ENCODE measurements around the gene SLC13A5.
A peak's percentile ranks its signal among the peaks of the same experiment; 100 is the strongest.
"Not testable (repeated sequence)": the region's sequence is repeated elsewhere in the genome, so short reads cannot be mapped to it uniquely, and the experiment has no call there.

SLC13A5 gene

DNA sequence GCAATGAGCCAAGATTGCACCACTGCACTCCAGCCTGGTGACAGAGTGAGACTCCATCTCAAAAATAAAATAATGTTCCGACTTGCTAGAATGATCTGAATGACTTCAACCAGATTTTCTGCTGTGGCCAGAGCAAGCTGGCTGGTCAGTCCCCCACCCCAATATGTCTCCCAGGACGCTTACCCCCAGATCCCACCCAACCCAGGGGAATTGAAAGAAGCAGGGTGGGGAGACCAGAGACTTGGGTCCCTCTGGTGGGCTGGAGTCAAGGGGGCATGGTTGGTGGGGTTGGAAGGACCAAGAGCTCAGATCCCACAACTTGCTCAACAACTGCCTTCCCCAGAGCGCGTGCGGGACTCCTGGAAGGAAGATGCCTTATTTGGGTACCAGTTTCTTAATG is 54.8 kb downstream of the SLC13A5 start:
- not testable (repeated sequence) for DNase-seq

DNA sequence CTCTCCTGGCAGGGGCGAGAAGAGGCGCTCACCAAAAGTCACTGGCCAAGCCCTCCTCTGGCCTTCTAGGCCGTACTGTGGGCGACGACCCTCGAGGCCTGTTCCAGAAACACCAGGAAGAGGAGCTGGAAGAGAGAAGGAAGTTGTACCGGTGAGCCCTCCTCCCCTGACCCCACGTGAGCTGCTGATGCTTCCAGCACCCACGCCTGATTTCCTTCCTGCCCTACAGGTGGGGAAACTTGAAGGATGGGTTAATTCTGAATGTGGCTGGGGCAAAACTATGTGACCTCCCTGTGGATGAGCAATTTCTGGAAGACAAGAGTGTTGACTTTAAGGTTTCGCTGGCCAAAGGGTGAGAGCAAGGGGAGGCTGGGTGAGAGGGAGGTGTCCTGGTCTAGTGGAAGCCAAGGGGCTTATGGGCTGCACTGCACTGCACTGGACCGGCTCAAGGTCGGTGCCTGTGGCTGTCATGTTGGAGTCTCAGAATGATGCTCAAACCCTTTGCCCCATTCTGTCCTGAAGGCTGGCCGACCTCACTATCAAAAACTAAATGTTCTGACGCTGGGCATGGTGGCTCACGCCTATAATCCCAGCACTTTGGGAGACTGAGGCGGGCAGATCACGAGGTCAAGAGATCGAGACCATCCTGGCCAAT is 55.4 kb downstream of the SLC13A5 start:
- DNase-seq: no peak

DNA sequence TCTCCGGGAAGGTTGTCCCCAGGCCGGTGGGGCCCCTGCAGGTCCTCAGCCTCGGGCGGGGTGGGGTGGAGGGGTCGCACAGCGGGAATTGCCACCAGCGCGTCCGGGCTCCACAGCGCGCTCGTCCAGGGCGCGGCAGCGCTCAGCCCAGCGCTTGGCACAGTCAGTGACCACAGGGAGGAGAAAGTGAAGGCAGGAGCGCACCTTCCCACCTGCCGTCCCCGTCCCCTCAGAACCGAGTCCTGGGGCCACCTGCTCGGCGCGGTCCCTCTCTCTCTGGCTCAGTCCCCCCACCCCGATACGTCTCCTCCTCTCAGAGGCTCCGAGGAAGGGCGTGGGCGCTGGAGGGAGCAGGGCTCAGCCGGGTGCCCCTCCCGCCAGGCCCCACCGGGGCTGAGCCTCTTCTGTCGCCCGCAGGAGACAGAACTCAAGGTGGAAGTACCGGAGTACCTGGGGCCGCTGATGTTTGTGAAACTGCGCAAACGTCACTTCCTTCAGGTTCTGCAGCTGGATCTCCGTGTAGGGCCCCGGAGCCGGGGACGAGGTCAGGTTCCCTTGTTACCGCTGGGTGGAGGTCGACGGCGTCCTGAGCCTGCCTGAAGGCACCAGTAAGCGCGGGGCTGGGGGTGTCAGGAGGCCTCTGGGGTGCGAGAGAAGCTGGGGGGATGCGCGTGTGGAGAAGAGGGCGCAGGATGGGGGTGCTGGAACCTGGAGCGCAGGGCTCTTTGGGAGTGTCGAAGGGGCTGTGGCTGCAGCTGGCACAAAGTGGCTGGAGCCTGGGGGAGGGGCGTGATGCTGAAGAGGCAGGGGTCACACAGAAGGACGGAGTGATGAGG is 56.2 kb downstream of the SLC13A5 start:
- not testable (repeated sequence) for DNase-seq

DNA sequence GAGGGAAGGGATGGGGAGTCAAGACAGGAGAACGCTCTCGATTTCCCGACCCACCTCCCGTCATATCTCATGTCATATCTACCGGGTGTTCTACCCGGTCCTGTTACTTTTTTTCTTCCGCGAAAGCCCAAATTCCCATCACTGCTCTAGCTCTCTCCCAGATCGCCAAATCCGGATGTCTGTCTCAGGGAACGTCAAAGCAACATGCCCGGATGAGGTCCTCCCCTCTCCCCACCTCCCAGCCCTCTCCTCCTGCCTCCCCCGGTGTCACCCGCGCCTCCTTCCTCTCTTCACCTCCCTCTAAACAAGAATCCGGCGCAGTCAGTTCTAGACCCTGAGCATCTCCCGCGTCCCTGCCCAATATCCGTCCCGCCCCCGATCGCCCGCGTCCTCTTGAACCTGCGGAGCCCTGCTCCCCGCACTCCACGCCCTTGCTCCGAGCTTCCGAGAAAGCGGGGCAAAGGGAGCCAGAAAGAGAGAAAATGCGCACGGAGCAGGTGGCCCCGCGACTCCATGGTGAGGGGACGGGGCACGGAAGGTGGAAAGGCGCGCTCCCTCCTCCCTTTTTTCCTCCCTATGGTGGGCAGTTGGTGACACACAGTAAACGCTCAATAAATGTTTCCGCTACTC is 57.3 kb downstream of the SLC13A5 start:
- DNase-seq: not testable (repeated sequence)

DNA sequence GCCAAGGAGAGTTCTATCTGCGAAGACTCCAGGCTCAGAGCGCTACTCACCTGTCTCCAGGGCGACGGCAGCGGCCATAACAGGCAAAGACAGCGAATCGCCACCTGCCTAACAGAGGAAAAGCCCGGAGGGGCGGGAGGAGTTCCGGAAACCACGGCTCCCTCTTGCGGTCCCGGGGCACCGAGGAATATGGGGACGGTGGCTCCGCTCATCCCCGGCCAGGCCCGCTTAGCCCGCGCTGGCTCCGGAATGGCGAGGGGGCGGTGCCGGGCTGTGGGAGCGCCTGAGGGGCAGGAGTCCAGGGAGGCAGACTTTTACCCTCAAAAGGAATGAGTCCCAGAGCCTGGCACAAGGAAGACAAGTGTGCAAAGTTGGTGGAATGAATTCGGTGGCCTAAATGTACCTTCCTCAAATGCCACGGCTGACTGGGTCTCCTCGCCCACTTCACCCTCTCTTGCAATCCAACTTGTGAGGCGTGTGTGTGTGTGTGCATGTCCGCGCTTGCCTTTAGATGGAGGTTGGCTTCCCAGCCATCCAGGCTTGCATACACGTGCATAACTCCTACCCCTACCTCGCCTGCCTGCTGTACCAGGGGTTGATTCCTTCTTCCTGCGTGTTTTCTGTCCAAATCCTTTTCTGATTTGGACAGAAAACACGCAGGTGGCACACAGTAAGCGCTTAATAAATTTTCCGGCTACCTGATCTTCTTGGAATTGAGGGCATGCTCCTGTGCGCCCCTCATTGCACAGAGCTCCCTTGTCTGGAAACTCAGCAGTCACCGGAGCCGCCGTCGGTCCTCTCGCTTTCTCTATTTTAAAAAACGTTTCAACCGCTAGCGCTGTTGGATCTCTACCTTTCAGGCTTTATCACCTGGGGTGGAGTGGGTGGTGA is 58.1 kb downstream of the SLC13A5 start:
- DNase-seq: peak; percentile 49

DNA sequence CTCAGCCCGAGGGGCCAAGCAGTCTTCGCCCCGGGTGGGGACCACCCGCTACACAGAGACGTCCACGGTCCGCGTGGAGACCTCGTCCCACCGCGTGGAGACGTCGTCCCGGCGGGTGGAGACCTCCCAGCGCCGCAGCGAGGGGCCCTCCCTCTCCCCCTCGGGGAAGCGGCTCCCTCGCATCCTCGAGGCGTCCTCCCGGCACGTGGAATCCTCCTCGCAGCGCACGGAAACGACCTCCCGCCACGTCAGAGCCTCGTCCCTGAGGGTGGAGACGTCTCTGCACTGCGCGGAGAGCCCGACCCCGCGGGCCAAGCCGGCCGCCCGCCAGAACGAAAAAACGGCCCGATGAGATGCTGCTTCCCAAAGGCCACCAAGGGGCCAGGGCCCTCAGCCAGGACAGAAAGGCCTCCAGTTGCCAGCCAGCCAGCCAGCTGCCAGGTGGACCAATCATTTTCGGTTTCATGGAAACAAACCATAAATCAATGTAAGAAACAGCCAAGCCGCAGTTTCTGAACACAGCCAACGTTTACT is 61.2 kb downstream of the SLC13A5 start:
- peak; percentile 15 for DNase-seq

DNA sequence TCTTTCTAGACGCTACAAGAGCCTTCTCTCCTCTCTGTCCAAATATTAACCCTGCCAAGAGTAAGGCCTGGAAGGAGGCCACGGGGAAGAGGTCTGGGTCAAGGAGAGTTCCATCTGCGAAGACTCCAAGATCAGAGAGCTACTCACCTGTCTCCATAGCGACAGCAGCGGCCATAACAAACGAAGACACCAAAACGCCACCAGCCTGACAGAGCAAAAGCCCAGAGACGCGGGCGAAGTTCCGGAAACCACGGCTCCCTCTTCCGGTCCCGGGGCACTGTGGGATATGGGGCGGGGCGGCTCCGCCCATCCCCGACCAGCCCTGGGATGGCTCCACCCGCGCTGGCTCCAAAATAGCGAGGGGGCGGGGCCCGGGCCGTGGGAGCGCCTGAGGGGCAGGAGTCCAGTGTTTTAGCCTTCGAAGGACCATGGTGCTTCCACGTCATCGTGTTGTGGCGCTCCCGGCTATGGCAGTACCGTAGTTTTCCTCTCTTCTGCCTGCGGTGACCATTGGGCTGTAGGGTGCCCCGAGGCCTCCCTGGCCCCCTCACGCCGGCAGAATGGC is 61.7 kb downstream of the SLC13A5 start, which contains the start of the genes C17orf100 and MED31:
C17orf100 (plus strand) TSS at position 409 of the 565 bp plus-strand sequence; CDS start at position 561, 152 bp downstream.
MED31 (minus strand) TSS at position 252 of the 565 bp plus-strand sequence; CDS start at position 175, 77 bp downstream.
- peak; percentile 94 for DNase-seq

DNA sequence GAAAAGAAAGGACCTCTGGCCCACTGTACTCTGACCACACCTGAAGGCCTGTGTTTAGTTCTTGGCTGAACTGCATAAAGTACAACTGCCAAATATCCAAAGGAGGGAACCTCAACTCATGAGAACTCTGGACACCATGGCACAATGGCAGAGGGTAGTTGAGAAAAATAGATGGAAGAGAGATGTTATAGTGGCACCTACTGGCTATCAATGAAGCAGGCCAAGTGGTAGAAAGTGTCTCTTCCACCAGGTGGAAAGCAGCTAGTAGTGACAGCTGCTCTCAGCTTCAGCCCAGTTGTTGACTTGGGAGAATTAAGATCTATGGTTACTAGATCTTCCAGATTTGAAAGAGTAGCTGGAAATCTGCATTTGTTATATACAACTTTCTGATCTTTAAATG is 65.0 kb downstream of the SLC13A5 start:
- no peak for DNase-seq

DNA sequence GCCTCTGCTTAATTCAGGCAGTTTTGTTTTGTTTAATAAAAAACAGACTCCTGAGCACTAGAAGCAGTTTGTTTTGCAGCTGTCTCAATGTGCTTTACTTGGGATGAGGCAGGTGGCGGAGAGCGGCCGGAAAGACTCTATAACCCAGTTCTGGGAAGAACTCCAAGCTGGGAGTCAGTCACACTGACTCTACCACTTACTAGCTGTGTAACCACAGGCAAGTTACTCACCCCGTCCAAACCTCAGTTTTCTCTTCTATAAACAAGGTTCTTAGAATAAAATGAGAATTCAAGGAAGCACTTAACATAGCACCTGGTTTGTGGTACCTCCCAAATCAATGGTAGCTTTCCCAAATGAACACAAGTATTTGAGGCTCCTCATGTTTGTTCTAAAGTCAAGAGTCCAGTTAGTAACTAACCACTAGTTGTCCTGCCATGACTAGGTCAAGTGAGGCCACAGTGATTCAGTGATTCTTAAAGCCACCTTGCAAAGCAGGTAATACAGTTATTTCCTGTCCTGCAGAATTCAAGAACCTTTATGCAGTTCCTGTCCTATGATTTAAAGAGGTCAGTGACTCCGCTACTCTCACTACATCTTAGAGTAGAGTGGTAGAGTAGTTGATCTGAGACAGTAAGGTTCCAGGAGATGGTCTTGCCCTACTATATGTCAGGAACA is 69.6 kb downstream of the SLC13A5 start:
- DNase-seq: no peak

DNA sequence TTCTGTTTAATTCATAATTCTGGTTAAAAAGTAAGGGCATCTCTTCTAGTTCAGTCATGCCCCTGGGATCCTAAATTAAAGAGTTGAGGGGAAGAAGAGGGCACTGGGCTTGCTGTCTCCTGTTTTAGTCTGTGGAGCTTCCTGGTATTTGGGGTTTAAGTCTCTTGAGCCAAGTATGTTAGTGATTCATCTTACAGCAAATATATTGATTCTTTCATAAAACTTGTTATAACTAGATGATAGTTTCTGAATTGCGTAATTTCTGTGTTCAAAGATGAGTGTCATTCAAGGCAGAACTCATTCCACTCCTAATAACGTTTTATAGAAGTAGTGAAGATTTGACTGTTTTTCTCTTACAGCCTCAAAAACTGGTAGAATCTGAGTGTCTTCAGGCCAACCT is 70.6 kb downstream of the SLC13A5 start:
- DNase-seq: no peak

DNA sequence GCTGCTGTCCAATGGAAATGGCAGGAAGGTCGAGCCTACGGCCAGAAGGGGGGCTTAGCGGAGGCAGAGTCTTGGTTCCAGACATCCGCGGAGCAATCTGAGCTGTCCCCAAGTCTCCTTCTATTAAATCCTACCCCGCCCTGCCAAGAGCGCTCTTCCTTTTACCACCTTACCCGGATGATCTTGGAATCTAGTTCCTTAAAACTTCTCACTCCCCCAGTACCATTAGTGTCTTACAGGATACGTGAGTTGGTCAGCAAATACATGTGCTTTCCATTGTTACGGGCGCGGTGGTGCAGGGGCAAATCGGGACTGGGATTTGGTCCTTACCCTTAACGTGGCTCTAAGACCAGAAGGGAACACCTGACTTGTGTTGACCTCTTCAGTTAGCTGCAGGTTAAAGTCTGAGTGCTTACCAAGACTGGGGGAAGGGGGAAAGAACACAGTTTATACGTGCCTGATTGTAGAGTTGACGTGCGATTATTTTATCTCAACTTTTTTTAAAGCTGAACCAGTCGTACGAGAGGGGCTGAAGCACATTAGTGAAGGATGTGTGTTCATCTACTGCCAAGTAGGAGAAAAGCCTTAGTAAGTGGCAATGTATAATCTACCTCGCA is 71.8 kb downstream of the SLC13A5 start:
- no peak for DNase-seq

DNA sequence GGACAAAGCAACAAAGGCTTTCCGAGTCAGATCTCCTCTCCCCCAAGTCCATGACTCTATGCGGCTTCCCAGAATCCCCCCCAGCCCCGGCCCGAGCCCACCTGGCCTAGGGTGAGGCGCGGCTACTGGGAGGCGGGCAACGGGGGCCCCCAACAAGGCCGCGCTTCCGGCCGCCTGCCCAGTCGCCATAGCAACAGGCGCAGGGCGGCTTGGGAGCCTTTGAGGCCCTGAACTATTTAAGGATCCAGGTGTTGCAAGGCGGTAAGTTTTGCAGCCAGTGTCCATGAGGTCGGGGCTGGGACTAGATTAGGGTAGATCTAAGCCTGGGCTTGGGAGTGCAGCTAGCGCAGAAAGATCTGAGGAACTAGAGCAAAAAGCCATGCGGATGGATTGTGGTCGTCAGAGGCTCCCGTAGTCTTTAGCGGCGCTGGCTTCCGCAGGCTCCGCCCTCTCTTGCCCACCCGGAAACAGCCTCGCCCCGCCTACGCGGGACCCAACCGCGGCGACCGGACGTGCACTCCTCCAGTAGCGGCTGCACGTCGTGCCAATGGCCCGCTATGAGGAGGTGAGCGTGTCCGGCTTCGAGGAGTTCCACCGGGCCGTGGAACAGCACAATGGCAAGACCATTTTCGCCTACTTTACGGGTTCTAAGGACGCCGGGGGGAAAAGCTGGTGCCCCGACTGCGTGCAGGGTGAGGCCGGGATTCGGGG is 72.5 kb downstream of the SLC13A5 start, which contains the start of the genes KIAA0753 and TXNDC17:
KIAA0753 (minus strand) TSS at position 176 of the 711 bp plus-strand sequence. CDS start 5,608 bp downstream, outside the sequence.
TXNDC17 (plus strand) TSS at position 525 of the 711 bp plus-strand sequence; CDS start at position 548, 23 bp downstream.
- peak; percentile 79 for DNase-seq

DNA sequence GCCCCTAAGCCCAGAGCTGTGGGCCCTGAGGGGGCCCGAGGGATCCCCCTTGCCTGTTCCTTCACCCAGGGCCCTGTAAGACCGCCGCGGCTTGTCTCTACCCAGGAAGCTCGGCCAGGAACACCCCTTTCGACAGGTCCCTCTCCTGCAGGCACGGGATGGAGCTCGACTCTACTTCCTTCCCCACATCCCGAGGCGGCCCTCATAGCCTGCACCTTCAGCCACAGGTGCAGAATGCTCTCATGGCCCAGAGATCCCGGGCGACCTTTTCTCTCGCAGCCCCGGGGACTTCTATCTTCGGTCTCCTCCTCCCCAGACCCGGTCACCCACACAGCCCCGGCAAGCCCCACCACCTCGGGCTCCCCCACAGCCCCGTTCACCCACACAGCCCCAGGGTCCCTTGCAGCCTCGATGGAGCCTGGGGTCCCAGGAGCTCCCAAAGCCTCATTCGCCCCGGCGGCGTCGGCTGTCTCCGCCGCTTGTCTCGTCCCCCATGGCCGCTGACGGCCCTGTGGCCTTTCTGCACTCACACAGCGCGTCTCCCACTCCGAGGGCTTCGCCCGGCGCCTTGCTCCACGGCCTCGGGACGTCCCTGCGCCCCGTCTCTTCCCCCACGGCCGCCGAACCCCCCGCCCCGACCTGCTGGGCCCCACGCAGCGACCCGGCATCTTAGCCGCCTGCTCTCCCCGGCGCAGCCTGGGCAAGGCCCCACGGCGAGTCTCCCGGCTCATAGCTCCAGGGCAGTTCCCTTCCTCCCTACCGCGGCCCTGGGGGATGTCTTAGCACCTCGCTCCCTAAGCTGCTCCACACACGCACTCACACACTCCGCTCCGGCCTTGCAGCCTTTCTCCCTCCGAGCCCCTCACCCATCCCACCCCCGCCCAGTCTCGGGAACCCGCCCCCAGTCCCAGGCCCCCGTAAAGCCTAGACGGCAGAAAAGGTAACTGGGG is 73.3 kb downstream of the SLC13A5 start:
- DNase-seq: peak; percentile 43

DNA sequence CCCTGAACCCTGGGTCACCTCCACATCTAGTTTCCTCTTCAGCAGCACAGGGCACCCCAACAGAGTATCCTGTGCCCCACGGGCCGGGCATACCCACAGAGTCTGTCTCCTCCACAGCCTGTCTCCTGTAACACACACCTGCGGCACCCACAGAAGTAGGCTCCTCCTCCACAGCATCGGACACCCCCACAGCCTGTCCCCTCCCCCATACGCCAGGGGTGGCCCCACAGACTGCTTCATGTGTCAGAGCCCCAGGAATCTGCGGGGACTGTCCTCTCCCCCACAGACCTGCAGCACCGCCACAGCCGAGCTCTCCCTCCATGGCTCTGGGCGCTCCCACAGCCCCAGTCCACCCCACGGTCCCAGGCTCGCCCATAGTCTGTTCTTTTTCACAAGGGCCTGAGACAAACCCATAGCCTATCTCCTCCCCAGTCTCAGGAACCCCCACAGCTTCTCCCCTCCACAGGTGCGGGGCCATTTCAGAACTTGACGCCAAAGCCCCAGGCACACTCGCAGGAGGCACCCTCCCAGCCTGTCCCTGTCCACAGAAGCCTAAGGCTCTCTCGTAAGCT is 74.1 kb downstream of the SLC13A5 start:
- DNase-seq: no peak

DNA sequence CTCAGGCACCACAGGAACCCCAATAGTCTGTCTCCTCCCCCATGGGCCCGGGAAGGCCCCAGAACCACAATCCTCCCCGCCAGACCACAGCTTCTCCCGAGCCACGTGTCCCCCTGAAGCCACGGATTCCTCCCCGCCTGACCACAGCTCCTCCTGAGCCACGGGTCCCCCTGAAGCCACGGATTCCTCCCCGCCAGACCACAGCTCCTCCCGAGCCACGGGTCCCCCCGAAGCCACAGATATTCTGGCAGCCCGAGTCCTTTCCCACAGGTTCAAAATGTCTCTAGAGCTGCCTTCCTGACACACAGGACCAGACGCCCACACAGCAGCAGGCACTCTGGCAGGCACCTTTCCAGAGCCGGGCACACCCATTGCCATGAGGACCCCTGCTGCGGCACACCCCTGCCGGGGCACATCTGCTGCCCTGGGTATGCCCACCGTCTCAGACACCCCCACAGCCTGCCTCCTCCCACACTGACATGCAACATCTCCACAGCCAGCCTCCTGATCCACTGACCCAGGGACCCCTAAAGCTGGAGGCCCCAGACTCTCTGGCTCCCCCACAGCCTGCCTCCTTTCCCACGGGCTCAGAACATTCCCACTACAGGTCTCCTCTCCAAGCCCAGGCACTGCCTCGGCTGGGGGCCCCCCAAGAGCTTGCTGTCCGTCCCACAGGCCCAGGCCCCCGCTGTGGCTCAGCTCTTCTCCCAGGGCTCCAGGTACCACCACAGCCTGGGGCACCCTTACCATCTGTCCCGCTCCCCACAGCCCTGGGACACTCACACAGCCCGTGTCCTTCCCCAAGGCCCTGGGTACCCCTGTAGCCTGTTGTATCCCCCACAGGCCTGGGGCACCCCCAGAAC is 74.9 kb downstream of the SLC13A5 start:
- DNase-seq: no peak

DNA sequence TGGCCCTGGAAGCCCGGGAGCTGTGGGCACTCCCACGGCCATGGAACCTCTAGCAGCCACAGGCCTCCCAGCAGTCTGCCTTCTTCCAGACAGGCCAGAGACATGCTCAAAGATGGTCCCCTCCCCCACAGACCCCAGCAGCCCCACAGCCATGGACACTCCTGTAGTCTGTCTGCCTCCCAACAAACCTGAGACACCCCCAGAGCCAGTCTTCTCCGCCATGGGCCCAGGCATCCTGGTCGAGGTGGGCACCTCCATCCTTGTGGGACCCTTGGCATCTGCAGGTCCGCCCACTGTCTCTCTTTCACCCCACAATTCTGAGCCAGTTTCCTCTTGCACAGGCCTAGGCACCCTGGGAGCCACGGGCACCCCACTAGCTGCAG is 75.7 kb downstream of the SLC13A5 start:
- DNase-seq: no peak
